ENCODE results near the gene EEPD1.

EEPD1 gene

DNA sequence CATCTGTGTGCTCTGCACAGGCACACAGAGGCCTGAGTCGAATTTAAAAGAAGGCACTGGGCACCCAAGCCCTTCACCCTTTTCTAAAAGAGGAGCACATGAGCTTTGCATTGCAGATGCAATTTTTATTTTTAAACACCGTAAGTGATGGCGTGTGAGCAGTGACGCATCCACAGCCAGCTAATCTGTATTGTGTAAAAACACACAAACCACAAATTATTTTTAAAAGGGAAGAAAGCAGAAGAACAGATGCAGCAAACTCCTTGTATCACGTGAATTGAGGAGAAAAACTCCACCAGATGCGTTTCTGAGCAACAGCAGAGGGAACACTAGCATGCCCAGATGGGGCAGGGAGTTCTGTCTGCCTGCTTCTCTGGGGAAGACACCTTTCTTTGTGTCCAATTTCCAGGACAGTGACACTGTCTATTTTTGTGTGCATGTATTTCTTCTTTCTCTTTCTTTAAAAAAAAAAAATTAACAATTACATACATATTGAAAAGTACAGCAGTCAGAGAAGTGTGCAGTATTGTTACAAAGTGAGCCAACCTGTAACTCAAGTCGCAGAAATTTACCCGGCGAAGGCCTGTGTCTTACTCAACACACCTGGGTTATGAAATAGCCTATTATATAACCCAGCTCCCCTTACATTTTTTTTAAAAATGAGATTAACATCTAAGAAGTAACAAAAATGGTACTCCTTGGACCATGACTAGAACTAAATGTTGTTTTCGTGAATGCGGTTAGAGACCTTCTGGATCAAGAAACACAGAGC, 39.2 kb downstream of the EEPD1 start:
- peak; percentile 86 for DNase-seq (ENCODE audit: low spot score)

DNA sequence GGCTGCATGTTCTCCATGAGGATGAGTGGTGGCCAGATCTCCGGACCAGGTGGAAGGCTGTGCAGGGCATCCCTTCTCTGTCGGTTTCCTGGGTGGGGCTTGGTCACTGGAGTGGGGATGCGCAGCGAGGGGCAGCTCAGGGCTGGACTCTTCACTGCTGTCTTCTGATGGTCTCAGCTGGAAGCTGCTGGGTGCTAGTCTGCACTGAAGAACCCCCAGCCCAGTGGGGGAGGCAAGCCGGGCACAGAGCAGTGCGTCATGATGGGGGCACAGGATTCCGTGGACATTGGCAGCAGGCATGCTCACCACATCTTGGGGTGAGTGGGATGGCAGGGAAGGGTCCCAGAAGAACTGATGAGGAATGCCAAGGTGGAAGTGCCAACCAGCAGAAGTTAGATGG, 39.8 kb downstream of the EEPD1 start:
- DNase-seq (ENCODE audit: low spot score) = no peak

DNA sequence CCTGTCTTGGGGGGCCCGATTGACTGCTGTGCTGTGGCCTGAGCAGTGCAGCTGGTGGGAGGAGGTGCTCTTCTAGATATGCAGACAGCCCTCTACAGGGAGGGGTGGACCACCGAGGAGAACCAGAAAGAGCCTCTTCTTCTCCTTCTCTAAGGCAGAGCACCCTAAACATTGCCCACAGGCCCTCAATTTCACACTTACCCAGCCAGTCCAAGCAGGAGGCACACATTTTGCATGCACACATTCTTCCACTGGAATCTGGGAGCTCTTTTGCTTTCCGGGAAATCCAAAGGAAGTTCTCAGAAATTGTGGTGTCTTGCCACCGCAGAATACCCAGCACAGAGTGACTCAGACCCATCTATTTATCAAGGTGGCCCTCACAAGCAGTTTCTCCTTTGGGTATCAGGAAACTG, 45.8 kb downstream of the EEPD1 start:
- DNase-seq (ENCODE audit: low spot score) = no peak

DNA sequence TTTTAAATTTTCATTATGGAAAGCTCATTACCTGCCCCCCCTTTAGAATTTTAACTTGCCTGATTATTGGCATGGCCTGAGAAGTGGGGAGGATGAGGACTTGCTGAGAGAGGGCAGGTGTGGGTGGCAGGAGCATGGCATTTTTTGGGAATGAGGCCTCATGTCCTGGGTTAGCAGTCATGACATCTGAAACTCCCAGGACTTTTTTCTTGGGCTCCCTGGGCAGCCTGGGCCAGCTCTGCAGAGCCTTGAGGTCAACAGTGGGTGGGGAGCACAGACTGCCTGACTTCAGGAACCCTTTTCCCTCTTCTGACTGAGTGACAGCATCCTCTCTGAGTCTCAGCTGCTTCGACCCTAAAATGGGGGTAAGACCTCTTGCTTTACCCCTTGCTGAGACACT, 46.3 kb downstream of the EEPD1 start:
- DNase-seq (ENCODE audit: low spot score) = no peak

DNA sequence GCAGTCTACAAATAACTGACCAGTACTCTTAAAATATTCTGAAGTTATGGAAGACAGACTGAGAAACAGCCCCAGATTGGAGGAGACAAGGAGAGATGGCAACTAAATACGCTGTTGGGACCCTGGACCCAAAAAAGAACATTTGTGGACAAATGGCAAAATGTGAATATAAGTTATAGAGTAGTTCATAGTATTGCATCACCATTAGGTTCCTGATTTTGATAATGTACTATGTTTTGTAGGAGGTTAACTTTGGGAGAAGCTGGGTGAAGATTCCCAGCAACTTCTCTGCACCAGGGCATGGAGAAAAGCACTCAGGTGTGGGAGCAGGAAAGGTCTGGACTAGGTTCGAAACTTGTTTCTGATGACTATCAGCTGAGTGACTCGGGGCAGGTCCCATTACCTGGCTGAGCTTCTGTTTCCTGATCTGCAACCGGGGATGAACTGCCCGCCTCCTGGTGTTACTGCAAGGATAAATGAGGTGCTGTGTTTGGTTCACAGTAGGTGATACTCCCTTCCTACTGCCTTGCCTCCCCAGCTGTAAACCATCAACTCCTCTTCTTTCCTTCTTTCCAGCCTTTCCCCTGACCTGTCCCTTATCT, 48.2 kb downstream of the EEPD1 start:
- no peak for DNase-seq (ENCODE audit: low spot score)

DNA sequence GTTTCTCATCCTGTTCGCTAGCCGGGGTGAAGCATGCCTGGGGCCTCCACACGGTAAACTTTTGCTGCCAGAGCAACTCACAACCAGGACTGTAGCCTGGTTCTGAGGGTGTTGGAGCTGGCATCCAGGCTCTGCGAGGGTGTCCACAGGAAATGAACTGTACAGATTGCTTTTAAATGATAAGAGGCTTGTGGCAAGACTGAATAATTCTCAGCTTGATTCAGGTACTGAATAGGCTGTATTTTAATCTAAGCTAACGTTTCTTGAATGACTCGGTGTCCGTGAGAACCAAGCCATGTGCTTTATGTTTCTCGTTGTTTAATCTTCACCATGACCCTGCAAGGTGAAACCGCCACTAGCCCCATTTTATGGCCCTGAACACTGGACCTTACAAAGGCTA, 49.3 kb downstream of the EEPD1 start:
- DNase-seq (ENCODE audit: low spot score) = no peak

DNA sequence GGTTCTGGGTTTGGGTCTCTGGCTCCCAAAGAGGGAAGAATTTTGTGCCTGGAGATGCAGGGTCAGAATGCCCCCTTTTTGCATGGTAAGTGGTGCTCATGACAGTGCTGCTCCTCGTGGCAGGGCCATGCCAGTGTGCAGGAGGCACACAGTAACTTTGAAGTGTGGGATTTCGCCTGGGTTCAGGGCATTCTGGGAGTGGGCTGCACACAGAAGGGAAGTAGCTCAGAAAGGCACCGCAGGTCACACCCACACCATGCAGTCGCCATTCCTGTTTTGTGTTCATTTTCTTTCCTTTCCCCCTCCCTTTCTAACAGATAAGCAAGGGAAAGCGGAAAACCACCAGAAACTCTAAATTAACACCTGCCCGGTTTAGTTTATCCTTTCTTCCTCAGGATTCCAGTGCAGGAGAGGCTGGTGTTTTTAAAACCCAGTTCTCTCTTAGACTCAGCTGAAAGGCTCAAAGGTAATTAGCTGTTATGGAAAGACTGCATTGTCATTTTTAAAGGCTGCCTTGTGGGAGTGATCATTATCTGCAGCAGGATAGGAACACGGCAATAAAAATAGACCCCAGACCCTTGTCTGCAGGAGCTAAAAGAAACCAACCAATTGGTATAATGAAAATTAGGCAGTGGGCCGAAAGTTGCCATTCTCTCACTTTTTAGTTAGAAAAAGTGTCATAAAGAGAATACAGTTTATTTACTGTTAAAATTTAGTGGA, 50.2 kb downstream of the EEPD1 start:
- no peak for DNase-seq (ENCODE audit: low spot score)

DNA sequence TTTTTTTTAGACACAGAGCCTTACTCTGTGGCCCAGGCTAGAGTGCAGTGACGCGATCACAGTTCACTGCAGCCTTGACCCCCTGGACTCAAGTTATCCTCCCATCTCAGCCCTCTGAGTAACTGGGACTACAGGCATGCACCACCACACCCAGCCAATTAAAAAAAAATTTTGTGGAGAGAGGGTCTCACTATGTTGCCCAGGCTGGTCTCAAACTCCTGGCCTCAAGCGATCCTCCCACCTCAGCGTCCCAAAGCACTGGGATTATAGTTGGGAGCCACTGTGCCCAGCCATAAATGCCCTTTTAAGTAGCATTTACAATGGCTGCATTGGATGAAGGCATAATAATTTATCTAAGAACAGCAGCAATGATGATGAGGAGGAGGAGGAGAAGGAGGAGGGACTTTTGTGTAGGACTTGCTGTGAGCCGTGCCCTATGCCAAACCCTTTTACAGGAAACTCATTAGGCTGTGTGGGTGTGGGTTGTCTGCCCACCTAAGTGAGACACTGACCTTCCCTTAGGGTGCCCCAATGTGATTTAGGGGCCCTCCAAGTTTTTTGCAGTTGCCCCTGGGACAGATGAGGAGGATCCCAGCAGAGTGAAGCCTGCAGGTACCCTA, 51.1 kb downstream of the EEPD1 start:
- DNase-seq (ENCODE audit: low spot score) = no peak

DNA sequence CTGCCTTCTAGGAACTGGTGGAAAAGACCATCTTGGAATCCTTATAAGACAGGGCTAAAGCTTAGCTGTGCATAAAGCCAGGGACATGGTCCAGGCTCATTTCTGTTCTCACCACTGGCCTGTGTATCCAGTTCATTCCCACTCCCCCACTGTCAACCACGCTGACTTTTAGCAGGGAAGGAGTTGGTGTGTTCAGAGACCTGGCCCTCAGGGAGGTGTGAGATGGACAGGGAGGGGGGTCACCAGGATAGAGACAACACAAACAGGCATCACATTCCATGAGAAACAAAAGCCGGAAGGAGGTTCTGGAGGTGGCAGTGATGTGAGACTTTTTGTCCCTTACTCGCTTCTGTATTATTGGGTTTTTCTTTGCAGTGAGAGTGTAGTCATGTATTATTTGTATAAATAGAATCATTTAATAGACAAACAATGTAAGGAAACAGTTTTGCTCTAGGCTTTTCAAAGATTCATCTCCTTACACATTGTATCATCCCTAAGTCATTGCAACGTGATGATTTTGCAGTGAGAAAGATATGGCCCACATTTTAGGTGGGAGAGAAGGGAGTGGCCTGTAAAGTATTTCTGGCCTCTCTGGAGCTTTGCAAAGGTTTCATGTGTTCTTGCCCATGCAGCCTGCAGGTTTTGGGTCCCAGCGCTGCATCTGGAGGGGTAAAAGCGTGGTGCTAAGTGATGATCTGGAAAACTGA, 52.0 kb downstream of the EEPD1 start:
- no peak for DNase-seq (ENCODE audit: low spot score)

DNA sequence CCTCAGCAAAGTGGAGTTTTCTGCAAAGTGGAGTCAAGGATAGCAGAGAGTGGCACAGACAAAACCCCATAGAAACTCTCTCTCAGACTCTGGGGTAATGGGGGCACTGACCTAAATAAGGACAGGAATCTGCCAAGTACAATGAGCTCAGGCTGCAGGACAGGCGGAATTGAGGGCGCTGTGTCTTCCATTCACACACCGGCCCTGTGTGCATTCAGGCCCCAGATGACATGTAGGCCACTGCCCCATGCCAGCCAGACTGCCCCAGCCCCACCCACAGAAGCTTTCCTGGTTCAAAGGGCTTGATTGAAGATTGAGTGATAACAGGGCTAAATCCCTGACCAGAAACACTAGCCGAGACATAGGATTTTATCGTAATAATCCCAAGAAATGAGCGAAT, 52.7 kb downstream of the EEPD1 start:
- no peak for DNase-seq (ENCODE audit: low spot score)

DNA sequence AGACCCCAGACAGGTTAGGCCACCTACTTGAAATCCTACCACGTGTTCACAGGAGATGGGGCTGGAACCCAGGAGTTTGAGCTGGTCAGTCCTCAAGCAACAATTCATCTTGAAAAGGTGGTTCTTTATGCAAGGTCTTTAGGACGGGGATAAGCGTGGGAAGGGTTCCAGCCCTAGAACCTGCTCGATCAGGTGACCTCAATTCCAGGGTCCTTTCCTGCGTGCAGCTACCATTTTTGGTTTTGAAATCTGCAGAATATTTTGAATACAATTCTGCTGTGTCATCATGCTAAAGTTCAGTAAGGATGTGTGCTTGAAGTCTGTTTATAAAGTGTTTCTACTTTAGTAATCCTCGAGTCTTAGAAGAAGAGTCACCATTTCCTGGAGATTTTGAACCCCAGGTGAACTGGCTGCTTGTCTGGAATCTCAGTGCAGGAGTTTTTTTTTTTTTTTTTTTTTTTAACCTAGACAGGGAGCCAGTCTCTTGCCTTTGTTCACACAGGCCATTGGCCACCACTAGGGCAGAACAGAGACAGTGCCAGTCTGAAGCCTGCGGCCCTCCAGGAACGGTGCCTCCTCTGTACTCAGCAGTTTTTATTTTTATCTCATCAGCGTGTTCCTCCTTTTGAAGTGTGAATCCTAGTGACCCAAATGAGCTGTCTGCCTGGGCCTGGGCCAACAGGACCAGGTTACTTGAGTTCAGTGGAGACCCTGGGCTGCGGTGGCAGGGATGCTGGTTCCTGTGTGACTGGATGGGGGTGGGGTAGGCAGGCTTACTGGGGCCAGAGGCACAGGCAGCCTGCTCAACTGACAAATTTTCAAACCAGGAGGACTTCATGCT, 54.6 kb downstream of the EEPD1 start:
- DNase-seq (ENCODE audit: low spot score) = peak; percentile 65

DNA sequence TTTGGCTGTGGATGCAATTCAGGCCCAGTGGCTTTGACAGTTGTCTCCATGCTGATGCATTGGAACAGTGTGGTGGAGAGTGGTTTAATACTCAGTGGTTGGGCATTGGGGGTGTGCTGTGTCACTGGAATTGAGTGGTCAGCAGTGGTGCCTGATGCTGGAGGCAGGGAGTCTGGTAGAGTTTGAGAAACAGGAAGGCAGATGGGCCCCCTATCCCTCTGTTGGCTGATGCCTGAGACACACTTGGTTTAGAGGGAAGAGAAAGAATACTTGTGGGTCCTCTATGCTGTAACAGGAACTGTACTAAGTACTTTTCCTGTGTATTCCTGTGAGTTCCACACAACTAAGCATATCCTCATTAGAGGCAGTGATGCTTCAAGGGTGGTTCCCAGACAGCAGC, 55.4 kb downstream of the EEPD1 start:
- no peak for DNase-seq (ENCODE audit: low spot score)

DNA sequence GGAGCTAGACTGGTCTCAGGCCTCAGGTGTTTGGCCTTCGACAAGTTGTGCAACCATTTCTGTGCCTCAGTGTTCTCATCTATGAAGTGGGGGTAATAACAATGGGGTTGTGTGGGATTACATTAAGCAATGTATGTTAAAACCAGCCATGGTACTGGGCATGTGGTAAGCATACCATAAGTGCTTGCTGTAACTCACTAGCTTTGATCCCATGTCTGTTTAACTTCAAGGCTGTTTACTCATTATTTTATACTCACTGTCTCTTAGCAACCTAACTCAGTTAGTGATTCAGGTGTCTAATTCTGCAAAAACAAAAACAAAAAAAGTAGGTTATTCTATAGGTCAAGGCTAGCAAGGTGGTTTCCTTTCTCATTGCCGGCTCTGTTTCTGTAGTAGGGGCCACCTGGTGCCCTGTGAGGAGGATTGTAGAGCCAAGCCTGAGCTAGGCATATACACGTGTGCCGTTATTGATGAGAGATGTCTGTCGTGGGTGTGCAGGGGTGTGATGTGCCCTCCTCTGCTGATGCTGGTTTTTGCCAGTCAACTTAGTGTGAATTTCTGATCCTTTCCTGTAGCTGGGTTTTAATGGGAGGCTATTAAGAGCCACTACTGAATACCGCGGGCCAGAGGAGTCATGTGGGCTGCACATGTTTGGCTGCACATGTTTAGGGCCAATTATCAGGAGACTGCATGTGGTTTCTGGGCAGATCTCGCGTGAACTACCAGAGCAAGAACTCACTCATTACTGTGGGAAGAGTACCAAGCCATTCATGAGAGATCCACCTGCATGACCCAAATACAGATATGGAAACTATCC, 56.2 kb downstream of the EEPD1 start:
- DNase-seq (ENCODE audit: low spot score) = no peak

DNA sequence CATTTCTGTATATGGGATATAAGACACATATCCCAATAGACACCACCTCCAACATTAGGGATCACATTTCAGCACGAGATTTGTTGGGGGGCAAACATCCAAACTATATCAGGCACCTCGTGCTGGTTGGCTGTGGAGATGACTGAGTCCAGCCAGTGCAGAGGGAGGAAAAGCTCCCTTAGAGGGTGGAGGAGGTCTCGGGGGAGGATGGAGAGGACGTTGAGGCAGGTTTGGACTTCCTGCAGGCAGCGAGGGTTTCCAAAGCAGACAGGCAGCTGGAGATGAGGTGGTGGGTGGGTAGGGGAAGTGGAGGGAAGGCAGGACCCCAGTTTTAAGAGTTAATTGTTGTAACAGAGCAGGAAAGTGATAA, 56.7 kb downstream of the EEPD1 start:
- no peak for DNase-seq (ENCODE audit: low spot score)

DNA sequence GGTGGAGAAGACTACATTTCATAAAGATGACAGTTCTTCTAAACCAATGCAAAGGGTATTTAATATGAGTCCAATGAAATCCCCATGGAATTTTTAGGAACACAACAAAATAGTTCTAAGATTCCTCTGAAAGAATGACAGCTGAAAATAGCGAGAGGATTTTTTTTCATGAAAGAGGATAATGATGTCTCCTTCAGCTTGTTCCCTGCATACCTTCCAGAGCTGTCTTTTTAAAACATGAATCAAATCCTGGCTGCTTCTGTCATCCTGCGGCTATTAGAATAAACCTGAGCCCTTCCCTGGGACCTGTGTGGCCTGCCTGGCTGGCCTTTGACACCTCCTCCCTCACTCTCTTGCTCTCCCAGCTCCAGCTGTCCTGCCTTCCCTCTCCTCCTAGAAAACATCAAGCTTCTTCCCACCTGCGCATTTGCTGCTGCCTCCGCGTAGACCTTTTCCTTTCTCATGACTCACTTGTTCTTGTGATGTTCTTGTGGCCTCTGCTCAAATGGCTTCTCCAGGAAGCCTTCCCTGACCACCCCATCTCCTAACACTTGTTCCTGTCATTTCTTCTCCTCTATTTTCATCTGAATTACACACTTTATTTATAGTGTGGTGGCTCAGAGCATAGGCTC, 57.4 kb downstream of the EEPD1 start:
- DNase-seq (ENCODE audit: low spot score) = no peak

DNA sequence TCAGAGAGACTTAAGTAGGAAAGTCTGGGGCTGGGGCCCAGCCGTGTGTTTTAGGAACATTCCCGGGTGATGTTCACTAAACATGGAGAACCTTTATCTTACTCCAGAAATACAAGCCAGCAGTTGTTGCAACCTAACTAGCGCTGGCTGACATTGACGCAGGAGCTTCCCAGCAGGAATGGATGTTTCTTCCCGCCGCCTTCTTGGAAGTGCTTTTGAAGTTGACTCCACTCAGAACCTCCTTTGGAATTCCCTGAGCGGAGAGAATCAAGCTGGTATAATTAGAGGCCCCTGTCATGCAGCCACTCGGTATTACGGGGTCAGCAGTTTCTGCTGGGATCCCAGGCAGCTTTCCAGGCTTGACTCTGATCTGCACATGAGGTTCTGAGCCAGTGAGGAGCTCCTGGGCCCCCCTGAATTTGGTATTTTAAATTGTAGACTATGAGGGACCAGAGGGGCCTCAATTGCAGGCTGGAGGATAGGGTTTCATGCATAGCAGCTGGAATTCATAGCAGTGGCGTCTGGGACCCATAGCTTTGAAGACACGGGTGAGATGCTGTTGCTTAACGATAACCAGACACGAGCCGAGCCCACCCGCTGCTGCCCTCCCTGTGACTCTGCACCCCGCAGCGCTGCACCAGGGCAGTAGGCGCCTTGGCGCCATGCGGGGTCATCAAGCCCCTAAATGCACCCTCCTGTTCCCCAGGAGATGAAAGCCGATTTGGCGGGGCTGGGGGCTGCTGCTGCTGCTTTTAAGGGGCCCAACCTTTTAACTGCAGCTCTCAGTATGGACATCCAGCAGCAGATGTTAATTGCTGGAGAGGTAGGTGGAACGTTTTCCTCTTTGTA, 61.8 kb downstream of the EEPD1 start:
- DNase-seq (ENCODE audit: low spot score) = no peak

DNA sequence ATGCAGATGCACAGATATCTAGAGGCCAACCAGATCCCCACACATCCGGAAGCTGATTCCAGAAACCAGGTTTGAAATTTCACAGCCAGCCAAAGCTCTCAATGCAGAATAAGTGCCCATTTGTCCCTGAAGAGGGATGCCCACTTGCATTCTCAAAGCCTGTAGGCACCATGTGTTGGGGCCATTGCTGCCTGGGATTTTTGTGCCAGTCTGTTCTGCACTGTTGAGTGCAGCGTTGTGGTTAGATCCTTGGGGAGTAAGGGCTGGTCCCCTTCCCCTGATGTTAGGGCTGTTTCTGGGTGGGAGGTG, 62.4 kb downstream of the EEPD1 start:
- no peak for DNase-seq (ENCODE audit: low spot score)

DNA sequence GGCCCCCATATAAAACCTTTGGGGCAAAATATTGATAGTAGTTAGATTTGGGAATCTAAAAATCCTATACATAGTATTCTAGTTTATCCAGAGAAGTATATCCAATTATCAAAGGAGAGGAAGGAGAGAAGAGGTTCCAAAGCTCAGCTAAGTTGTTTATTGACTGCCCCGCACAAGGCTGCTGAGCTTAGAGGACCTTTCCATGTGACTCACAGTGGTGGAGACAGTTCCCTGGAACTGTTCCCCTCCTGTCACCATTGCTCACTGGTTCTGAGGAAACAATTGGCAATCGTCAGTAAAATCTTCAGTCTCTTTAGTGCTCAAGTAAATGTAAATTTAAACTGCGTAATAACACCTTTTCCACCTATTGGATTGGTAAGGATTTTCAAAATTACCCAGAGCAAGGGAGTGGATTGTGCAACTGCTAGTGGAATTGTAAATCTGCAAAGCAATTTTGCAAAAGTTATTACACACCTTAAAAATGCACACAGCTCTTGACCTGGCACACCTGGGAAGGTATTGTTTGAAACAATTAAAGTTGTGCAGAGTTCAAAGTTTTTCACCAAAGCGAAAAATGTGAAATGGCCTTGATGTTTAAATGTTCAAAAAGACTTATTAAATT, 63.1 kb downstream of the EEPD1 start:
- DNase-seq (ENCODE audit: low spot score) = peak; percentile 66

Measured in GM03348 (cell line).